HG02642 (cell line): Measurements from ENCODE around the gene ARL4A.

Source experiments
- ATAC-seq: cut with Tn5 transposase; IDR thresholded peaks from one replicate; pipeline ENCODE4 v1.9.1; 2021; ENCODE audit warnings: mild to moderate bottlenecking; ENCODE audit not compliant: unreplicated experiment, poor library complexity

Gene ARL4A

DNA sequence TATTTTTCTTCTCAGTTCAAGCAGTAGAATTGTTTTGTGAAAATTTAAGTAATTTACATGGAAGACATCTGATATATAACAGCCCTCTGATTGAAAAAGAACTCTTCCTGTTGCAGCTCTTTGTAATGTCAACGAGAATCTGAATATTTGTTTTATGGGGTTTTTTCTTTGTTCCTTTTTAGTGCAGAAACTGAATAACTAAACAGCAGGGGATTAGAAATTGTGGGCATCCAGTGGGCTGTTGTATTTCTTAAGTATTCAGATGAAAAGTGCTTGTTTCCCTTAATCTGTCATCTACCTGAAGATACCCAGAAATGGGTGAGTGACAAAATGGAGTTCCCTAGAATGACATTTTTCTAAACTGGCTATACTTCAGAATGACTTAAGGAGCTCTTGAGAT lies 7.4 kb downstream of the ARL4A start:
- no peak for ATAC-seq

DNA sequence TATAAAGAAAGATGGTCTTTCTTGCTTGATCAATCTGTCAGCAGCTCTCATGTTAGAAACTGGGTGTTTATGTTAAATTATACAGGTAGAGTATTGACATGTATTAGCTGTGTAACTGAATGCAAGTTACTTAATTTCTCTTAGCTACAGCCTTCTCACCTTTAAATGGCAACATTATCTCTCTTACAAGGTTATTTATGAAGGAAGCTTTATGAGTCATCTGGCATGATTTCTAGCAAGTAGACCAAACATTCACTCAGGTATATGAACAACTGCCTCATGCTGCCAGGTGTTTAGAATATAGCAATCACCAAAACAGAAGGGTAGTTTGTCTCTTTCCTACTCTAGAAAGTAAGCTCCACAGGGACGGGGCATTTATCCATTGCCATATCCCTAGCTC lies 8.5 kb downstream of the ARL4A start:
- ATAC-seq: no peak

DNA sequence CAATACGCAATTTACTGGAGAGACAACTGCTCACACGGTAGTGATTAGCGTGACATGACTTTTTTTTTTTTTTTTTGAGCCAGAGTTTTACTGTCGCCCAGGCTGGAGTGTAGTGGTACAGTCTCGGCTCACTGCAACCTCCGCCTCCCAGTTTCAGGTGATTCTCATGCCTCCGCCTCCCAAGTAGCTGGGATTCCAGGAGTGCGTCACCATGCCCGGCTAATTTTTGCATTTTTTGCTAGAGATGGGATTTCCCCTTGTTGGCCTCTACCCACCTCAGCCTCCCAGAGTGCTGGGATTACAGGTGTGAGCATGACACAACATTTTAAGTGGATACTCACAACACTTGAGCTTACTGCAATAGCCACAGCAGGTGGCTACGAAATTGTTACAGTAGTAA lies 11.9 kb downstream of the ARL4A start:
- no peak for ATAC-seq

DNA sequence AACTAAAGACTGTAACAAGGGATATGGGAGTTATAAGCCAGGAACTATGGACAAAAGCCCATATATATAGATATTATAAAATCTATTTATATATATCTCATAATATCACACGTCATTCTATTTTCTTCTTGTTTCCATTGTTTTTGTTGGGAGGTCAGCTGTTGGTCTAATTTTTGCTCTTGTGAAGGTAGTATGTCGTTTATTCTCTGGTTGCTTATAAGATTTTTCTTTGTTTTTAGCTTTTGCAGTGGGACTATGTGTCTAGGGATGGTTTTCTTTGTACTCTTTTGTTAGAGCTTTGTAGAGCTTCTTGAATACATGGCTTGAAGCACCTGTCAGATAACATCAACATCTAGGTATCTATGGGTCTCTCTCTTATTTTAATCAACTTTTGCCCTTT lies 14.0 kb downstream of the ARL4A start:
- no peak for ATAC-seq

DNA sequence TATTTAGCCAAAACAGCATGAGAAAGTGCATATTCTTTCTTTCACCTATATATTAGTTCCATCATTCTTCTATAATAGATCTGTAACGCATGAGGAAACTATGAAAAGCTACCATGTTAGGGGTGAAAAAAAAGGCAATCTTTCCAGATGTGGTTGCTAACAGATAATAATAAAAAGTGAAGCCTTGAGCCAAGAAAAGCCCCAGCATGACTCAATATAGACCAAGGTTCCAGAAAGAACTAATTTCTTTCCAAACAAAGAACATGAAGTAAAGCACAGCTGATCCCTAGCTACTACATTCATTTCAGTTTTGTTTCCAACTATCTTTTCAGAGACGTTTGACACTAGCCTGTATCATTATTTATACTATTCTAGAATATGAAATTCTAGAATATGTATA lies 16.4 kb downstream of the ARL4A start:
- ATAC-seq: no peak

DNA sequence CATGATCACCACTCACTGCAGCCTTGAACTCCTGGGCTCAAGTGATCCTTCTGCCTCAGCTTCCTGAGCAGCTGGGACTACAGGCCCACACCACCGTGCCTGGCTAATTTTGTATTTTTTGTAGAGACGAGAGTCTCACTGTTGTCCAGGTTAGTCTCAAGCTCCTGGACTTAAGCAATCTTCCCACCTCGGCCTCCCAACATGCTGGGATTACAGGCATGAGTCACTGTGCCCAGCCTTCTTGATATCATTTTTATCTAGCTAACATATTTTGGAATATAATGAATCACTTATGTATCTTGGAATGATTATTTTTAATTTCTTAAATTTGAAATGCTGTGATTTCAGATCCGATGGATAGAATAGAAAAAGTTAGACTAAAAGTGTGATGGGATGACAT lies 18.4 kb downstream of the ARL4A start:
- ATAC-seq: no peak

DNA sequence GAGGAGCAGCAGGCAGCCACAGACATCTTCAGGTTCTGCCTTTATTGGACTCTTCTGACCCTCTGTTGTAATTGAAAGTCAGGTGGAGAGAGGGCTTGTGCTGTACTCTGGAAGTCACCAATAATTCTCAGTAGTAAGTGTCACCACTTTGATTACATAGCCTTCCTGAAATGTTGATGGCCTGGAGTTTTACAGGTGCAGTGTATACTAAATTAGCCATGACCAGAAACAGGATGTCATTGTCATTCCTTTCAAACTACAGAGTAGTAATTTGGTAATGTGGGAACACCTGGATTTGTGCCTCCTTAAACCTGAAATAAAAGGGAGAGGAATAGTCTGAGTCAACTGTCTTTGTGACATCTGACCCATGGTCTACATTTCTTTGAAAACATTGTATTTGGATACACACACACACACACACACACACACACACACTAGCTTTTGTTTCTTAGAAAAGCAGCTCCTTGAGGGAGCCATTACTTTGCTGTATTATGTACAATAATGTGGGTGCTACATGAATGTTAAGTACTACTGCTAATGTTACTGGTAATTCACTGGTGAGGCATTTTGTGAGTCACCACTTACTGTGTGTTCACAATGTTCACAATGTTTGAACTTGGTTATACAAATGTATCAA lies 19.6 kb downstream of the ARL4A start:
- ATAC-seq: no peak

DNA sequence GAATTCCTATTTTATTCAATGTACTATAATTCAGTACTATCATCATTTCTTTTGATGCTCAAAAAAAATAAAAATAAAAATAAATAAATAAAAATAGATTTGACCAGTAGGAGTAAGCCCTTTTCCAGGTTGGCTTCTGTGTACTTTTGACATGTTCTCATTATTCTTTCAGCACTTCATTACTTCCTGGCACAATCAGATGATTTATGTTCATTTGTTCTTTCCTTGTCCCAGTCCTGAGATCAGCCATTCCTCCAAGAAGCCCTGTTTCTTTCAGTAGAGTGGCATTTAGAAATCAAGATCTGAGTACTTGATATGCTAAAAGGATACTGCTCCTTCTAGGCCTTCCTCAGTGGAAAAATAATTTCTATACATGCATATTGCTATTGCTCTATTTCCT lies 20.9 kb downstream of the ARL4A start:
- no peak for ATAC-seq

DNA sequence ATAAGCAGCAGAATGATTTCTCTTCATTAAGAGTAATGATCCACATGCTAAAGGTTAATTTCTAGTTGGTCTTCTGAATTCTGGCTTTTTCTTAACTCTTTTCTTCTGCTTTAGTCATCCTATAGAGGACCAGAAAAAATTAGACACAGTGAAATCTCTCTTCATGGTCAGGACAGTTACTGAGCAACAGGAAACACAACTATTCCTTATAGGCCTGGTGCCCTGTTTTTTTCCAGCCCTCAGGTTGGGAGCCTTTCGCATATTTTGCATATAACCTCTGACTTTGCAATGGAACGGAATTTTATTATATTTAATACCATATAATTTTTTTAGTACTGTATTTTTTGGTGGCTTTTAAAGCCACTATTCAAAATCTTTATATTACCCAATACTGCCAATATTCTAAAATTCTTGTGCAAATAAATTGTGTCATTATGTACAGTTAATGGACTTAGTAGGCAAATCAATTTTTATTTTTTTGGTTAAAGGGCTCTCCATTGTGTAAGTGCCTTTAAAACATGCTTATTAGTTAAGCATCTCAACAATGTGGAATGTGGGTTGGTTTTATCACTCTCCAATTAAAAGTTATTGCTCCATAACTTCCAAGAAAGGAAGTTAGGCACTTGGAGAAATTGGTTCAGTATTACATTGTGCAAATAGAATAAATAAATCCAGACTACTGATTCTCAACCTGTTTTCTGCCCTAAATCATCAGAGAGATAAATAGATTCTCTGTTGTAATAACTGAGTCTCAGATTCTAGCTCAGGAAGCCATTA lies 22.5 kb downstream of the ARL4A start:
- no peak for ATAC-seq

DNA sequence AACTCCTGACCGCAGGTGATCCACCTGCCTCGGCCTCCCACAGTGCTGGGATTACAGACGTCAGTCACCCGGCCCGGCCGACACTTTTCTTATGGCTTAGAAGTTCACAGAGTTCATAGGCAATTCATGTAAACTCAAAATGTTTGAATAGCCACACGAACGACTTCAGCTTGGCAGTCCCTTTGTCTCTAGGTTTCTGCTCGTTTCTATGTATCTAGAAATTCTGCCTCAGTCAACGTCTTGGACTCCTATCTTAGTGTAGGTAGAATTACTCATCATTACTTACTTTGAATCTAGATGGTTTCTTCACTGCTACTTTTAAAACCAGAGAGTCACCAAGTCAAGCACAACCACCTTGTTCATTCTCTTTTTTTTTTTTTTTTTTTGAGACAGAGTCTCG lies 23.7 kb downstream of the ARL4A start:
- no peak for ATAC-seq

DNA sequence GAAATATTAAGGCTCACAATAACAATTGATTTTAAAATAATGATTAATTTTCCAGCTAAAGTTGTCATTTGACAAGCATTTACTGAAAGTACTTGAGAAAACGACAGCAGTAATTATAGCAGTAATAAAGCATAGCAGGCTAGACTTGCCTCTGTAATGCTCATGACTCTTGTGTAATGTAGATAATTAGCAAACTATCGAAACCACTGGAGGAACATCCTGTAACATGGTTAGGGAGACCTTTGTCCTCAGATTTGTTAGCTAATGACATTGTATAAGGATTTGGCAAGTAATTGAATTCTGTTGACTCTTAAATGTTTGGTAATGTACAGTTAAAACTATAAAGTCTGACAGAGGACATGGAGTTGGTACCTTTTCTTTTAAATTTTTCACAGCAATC lies 24.8 kb downstream of the ARL4A start:
- ATAC-seq: no peak

DNA sequence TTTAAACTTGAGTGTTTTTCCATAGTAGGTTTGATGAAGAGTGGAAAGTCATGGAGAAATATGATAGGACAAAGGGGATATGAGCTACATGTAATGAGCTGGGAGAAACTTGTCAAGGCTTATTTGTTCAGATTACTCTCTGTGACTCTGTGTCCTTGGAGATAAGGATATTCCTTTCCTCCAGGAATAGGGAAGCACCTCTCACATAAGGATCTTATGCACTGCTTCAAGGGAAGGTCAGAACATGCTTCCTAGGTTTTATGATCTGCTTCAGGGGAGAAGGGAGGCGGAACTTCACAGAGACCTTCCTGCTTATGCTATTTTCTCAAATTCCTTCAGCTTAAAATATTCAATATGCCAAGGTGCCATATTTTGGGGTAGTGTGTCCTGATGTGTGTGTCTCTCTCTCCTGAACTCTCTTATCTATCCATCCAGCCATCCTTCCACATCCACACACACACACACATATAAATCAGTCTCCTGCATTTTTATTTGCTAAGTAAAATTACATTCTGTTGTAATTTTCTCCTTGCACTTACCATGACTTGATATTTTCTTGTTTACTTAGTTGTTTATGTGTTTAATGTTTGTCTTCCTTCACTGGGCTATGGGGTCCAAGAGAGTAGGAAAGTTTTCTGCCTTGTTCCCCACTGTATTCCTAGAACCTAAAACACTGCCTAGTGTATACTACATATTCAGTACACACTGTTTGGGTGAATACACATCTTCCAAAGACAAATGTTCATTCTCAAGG lies 26.4 kb downstream of the ARL4A start:
- no peak for ATAC-seq

DNA sequence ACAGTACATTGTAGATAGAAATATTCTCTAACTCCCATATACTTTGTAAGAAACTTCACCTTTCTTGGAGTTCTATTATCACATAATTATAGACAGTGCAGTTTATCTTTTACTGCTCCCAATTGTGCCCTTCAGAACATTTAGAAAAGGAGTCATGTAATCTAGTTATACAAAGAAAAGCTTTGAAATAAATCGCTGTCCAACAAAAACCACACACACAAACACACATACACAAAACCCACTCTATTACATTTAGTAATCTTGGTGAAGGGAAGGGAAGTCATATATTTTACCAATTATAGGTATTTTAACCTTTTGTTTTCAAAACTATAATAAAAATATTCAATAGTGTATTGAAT lies 26.9 kb downstream of the ARL4A start:
- no peak for ATAC-seq

DNA sequence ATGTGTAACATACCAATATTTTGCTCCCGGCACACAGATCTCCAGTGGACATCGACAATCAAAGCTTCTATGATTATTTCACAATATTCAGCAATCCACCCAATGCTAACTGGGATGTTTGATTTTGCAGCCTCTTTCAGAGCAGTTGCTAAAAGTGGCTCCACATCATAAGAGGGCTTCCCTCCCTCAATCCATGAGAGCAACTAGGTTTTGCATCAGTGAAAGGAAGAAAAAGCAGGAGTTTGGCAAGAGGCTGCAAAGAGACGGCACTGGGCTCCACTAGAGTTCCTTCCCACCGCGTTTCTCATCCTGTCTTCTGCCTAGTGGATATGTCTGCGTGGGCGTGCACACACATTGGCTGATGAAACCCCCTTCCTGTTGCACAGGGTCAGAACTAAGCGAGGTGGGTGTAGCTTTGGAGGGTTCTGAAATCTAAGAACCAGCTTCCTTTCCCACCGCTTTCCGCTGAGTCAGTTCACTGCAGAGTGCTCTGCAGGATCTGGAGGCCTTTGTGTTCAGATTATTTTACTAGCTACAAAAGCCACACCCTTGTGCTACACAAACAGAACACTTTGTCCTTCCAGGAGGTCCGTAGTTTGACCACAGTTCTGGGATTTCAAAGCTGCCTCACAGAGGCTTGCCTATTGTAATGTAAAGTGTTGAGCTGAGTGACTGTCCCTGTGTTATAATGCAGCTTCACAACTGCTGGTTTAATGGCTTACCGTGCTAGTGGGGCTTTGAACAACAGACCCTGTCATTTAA lies 28.1 kb downstream of the ARL4A start:
- ATAC-seq: no peak

DNA sequence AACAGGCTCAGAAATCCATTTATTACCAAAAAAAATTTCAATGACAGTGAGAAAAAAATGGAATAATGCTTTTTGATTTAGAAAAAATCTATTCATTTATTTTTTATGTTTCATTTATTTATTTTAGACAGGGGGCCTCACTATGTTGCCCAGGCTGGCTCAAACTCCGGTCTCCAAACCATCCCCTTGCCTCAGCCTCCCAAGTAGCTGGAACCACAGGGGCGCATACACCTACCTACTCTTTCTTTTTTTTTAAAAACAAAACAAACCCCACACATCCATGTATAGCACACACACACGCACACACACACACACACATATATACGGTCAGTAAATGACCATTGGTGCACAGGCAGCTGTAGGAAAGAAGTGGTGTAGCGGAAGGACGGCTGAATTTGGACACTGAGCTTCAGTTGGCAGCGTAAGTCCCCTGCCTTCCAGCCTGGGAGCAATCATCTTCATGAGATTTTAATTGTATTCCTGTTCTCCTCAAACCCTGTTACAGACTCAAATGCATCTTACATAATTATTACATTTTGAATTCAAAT lies 28.8 kb downstream of the ARL4A start:
- ATAC-seq: no peak

DNA sequence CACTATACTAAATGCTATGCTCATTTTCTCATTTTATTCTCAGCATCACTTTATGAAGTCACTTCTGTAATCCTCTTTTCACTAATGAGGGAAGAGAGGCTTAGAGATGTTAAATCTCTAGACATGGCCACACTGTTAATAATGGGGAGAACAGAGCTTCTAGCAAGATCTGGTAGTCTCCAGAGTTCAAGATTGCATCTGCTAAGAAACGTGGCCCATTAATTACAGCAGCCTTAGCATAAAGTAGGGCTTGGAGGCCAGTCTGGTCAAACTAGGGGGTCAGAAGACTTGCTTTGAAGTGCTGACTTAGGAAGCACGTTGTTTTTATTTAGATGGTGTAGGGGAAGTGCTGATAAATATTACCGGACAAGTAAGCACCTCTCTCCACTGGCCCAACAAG lies 29.3 kb downstream of the ARL4A start:
- no peak for ATAC-seq

DNA sequence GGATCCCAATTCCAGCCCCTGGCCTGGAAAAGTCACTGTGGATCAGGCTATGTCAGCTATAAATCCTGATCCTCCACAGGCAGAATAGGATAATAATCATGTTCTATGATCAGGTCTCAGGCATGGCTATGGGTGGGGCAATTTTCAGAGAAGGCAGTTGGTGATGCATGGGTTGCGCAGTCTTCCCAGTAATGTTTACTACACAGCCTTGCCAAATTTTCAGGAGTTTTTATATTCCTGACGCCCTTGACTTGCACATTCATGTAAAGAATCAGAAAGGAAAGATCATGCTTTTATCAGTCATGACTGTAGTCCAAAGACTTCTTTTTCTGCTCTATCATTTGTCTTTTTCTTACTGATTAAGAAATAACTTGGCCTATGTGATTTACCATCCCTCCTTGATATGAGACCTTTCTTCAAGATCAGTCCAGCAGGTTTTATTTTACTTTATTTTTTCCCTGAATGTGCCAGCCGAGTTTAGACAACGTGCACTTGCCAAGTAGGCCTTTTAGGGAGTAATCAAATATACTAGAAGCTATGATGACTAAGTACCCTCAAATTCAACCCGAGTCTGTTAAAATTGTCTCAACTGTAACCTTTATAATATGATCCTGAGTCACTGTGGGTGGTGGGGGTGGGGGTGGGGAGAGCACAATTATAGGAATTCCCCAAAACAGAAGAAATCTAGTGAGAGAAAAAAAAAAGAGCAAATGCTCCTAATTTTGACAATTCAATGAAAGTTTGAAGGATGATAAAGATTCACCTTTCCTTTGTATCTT lies 31.9 kb downstream of the ARL4A start:
- ATAC-seq: no peak

DNA sequence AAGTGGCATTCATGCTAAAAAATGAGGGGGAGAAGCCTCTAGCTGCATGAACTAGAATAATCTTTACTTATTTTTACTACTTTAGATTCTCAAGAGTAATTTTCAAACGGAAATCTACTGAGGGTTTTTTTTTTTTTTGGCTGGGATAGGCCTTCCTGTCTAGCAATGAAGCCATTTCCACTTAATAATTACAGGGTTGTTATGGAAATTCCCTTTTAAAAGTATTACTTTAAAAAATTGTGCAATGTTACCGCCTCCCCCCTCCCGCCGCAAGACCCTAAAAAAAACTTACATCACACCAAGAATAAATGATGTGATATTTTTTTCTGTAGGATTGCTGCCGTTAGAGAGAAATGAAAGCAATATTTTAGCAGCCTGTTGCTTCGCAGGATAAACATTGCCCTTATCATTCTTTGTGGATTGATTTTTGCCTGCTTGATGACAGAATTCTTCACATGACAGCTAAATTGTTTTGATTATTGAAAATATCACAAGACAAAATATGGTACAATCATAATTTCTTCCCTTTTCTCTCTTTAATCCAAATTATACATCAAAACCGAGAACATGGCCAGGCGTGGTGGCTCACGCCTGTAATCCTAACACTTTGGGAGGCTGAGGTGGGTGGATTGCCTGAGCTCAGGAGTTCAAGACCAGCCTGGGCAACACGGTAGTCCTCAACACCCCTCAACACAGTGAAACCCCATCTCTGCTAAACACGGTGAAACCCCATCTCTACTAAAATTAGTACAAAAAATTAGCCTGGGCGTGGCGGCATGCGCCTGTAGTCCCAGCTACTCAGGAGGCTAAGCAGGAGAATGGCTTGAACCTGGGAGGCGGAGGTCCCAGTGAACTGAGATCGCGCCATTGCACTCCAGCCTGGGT lies 32.8 kb downstream of the ARL4A start:
- no peak for ATAC-seq

DNA sequence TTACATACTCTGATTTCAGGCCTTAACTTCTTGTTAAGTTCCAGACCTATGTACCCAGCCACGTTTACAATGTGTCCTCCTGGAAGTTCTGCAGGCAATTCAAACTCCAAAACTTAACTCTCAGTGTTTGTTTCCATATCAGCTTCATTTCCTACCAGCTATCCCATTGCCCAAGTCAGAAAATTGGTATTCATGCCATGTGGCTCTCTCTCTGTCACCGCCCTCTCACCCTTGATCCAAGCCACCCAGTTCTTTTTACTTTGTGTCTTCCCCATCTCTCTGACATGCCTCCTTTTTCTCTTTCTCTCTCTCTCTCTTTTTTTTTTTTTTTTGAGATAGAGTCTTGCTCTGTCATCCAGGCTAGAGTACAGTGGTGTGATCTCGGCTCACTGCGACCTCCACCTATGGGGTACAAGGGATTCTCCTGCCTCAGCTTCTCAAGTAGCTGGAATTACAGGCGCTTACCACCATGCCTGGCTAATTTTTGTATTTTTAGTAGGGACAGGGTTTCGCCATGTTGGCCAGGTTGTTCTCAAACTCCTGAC lies 33.9 kb downstream of the ARL4A start:
- no peak for ATAC-seq
